ENCODE results near the gene STMND1. TPM values are rescaled to one million over a fixed set of nuclear protein-coding genes. Genes with fewer than 3 reads are reported as not detected.

The STMND1 gene
- total and polyA plus RNA-seq, 2 experiments from 2014 or later = 0.80 TPM; not detected in 1

DNA sequence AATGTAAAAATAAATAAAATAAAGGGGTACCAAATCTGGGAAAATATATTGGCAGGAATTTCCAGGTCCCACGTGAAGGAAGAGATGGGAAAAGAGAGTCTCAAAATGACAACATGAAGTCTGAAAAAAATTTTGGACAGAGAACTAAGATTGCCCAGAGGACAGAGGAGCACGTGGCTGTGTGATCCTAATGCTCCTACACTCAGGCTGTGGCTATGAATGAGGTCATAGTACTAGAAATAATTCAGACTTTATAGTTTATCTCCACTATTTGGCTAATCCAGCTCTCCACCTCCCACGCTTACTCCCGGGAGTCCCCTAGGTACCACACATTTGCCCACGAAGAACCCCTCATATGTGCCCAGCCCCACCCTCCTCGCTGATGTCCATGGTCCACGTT is 42.8 kb upstream of the STMND1 start:
- Histone ChIP-seq H4K20me1 (replicated peaks; ENCODE audit: insufficient read depth) (no peaks in the 10 kb centered on the region), H3K79me2 (replicated peaks; ENCODE audit: insufficient read depth) (no peaks in the 10 kb centered on the region), H3K27ac (ENCODE audit: low read depth) (no peak overlapping the region), H3K4me3 (no peak overlapping the region), H2AFZ (no peak overlapping the region), H3K27me3 (ENCODE audit: insufficient read depth) (no peaks in the 10 kb centered on the region), H3K36me3 (ENCODE audit: insufficient read depth) (no peaks in the 10 kb centered on the region), H3K4me2 (no peak overlapping the region), H3K9me2 (ENCODE audit: insufficient read depth) (no peaks in the 10 kb centered on the region), H3K4me1 (ENCODE audit: insufficient read depth) (no peaks in the 10 kb centered on the region), H3F3A (replicated peaks; ENCODE audit: low read depth) (no peaks in the 10 kb centered on the region)
- peaks cover 4% of the 10 kb centered on the region for H3K27me3 Mint-ChIP-seq (ENCODE audit: insufficient read depth, low read depth, poor library complexity)
- H3K9me3 Mint-ChIP-seq = no peaks in the 10 kb centered on the region
- H3K36me3 Mint-ChIP-seq (ENCODE audit: low read depth) = no peaks in the 10 kb centered on the region
- no peaks in the 10 kb centered on the region for H3K4me1 Mint-ChIP-seq
- ATAC-seq (no peak), DNase-seq (ENCODE audit: low spot score) (no peak)
- no peak overlapping the region for H3K4me3 Mint-ChIP-seq
- H3K27ac Mint-ChIP-seq = no peak overlapping the region
- TF ChIP-seq POLR2AphosphoS5 (IDR thresholded peaks at IDR 0.05; ENCODE audit: low read depth) = no peak

- TF ChIP-seq ZNF462 (CRISPR knock-in tag; IDR thresholded peaks at IDR 0.05) (no peak), POLR2AphosphoS5 (IDR thresholded peaks at IDR 0.05; ENCODE audit: low read depth) (no peak), EZH2phosphoT487 (IDR thresholded peaks at IDR 0.05; ENCODE audit: unreplicated experiment) (no peak), JUNB (IDR thresholded peaks at IDR 0.05; ENCODE audit: unreplicated experiment) (no peak), EZH2 (IDR thresholded peaks at IDR 0.05; ENCODE audit: low read depth, unreplicated experiment) (no peak), STAT1 (IDR thresholded peaks at IDR 0.05; ENCODE audit: unreplicated experiment) (no peak), NANOG (IDR thresholded peaks at IDR 0.05; ENCODE audit: borderline replicate concordance) (no peak), ZNF331 (CRISPR knock-in tag; IDR thresholded peaks at IDR 0.05; ENCODE audit: low read depth) (no peak), CREB1 (CRISPR knock-in tag; IDR thresholded peaks at IDR 0.05; ENCODE audit: low read depth) (no peak), ZNF114 (CRISPR knock-in tag; IDR thresholded peaks at IDR 0.05) (no peak)
- TF ChIP-seq, protein P1, sequence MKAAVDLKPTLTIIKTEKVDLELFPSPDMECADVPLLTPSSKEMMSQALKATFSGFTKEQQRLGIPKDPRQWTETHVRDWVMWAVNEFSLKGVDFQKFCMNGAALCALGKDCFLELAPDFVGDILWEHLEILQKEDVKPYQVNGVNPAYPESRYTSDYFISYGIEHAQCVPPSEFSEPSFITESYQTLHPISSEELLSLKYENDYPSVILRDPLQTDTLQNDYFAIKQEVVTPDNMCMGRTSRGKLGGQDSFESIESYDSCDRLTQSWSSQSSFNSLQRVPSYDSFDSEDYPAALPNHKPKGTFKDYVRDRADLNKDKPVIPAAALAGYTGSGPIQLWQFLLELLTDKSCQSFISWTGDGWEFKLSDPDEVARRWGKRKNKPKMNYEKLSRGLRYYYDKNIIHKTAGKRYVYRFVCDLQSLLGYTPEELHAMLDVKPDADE (IDR thresholded peaks at IDR 0.05) = no peak
- TF ChIP-seq, protein P2, sequence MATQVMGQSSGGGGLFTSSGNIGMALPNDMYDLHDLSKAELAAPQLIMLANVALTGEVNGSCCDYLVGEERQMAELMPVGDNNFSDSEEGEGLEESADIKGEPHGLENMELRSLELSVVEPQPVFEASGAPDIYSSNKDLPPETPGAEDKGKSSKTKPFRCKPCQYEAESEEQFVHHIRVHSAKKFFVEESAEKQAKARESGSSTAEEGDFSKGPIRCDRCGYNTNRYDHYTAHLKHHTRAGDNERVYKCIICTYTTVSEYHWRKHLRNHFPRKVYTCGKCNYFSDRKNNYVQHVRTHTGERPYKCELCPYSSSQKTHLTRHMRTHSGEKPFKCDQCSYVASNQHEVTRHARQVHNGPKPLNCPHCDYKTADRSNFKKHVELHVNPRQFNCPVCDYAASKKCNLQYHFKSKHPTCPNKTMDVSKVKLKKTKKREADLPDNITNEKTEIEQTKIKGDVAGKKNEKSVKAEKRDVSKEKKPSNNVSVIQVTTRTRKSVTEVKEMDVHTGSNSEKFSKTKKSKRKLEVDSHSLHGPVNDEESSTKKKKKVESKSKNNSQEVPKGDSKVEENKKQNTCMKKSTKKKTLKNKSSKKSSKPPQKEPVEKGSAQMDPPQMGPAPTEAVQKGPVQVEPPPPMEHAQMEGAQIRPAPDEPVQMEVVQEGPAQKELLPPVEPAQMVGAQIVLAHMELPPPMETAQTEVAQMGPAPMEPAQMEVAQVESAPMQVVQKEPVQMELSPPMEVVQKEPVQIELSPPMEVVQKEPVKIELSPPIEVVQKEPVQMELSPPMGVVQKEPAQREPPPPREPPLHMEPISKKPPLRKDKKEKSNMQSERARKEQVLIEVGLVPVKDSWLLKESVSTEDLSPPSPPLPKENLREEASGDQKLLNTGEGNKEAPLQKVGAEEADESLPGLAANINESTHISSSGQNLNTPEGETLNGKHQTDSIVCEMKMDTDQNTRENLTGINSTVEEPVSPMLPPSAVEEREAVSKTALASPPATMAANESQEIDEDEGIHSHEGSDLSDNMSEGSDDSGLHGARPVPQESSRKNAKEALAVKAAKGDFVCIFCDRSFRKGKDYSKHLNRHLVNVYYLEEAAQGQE (IDR thresholded peaks at IDR 0.05; ENCODE audit: unreplicated experiment) = no peak
- Histone ChIP-seq H3K4me2 (no peak overlapping the region), H3K4me3 (no peak overlapping the region), H3K27ac (ENCODE audit: low read depth) (no peak overlapping the region), H3K9me2 (ENCODE audit: insufficient read depth) (no peaks in the 10 kb centered on the region), H3K36me3 (ENCODE audit: insufficient read depth) (no peaks in the 10 kb centered on the region), H2AFZ (no peak overlapping the region), H3F3A (replicated peaks; ENCODE audit: low read depth) (no peaks in the 10 kb centered on the region), H3K27me3 (ENCODE audit: insufficient read depth) (no peaks in the 10 kb centered on the region), H3K4me1 (ENCODE audit: insufficient read depth) (no peaks in the 10 kb centered on the region), H4K20me1 (replicated peaks; ENCODE audit: insufficient read depth) (no peaks in the 10 kb centered on the region), H3K79me2 (replicated peaks; ENCODE audit: insufficient read depth) (no peaks in the 10 kb centered on the region)
- Mint-ChIP-seq H3K4me3 (no peak overlapping the region), H3K4me1 (no peaks in the 10 kb centered on the region), H3K27me3 (ENCODE audit: insufficient read depth, low read depth, poor library complexity) (peaks cover under 1% of the 10 kb centered on the region), H3K9me3 (no peaks in the 10 kb centered on the region), H3K27ac (no peak overlapping the region), H3K36me3 (ENCODE audit: low read depth) (no peaks in the 10 kb centered on the region)
- ATAC-seq = no peak
- no peak for DNase-seq (ENCODE audit: low spot score)
Observed at GRCh38 chr6:17059850-17060249, 42.0 kb upstream of the STMND1 start.

Data from GM23338 (cell line).